Measurements from ENCODE around the gene GNS.
"Not testable (repeated sequence)": the region's sequence is repeated elsewhere in the genome, so short reads cannot be mapped to it uniquely, and the experiment has no call there.

GNS gene

GRCh38 chr12:64779354-64779974, 20.3 kb upstream of the GNS start:
- DNase-seq: no peak

DNA sequence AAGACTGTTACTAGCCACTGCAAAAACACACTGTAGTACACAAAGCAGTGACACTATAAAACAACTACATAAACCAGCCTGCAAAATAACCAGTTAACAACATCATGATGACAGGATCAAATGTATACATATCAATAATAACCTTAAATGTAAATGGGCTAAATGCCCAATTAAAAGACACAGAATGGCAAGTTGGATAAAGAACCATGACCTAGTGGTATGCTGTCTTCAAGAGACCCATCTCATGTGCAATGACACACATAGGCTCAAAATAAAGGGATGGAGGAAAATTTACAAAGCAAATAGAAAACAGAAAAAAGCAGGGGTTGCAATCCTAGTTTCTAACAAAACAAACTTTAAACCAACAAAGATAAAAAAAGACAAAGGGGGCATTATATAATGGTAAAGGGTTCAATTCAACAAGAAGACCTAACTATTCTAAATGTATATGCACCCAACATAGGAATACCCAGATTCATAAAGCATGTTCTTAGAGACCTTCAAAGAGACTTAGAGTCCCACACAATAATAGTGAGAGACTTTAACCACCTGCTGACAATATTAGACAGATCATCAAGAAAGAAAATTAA, 16.0 kb upstream of the GNS start:
- not testable (repeated sequence) for DNase-seq

DNA sequence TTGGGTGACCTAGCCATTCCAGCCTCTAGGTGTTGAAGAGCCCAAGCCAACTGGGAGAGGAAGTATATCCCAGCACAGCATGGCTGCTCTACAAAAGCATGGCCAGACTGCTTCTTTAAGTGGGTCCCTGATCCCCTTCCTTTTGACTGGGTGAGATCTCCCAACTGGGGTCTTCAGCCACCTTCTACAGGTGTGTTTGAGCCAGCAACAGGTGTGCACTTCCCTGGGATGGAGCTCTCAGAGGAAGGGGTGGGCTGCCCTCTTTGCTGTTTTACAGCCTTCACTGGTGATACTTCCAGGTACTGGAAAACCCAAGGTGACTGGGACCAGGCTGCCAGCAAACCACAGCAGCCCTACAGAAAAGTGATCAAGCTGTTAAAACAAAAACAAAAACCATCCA, 14.2 kb upstream of the GNS start:
- DNase-seq: no peak

DNA sequence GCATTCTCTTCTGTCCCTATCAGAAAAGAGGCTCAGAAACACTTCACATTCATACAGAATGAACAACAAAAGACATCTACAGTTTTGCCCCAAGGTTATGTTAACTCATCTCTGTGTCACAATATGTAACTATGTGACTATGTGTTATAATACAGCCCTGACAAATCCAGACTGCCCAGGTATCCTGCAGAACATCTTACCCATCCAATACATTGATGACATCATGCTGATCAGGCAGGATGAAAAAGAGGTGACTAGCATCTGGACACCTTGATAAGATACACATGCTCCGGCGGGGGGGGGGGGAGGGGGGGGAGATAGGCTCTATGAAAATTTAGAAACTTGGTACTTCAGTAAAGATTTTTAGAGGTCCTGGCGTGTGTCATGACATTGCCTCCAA, 8.3 kb upstream of the GNS start:
- no peak for DNase-seq

DNA sequence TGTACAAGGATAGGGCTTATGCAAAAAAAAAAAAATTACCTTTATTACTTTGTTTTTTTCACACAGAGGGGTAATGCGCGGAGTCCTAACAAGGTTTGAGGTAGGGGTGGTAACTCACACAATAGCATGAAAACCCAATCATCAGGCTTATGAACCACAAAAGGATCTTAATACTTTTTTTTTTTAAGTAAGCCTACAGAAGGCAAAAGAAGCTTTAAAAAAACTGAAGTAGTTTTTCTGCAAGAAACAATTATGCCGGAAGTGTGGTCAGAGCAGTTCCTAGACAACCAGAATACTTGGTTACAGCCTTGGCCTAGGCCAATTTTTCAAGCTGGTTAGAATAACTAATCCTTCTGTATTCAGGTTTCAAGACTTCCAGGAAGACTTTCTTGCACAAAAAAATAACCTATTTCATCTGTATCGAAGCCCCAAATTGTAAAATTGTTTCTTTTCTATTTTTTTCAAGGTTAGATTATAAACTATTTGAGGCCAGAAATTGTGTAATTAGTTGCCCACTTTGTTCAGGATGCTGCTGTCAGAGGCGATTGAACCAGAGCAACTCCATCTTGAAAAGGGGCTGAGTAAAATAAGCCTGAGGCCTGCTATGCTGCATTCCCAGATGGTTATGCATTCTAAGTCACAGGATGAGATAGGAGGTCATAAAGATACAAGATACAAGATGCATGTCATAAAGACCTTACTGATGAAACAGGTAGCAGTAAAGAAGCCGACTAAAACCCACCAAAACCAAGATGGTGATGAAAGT, 1.8 kb upstream of the GNS start:
- DNase-seq: no peak

- no peak for DNase-seq
Measured at GRCh38 chr12:64757771-64758170, 1.4 kb downstream of the GNS start.

GRCh38 chr12:64756376-64756775, 2.8 kb downstream of the GNS start:
- no peak for DNase-seq

GRCh38 chr12:64753427-64753826, 5.8 kb downstream of the GNS start:
- DNase-seq: no peak

- DNase-seq: no peak
Measured at GRCh38 chr12:64752833-64753238, 6.4 kb downstream of the GNS start.

DNA sequence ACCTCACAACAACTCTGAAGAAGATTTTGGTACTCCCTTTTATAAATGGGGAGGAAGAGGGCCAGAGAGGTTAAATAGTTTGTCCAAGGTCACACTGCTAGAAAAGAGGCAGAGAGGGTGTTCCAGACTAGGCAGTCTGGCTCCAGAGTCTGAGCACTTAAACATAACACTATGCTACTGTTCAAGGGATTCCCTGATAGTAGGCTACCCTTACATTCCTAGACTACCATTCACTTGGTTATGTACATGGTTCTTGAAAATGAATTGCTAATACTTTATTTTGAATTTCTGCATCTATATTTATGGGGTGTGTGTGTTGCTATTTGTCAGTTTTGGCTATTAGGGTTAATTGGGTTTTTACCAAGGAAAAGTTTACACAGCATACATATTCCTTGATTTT, 7.2 kb downstream of the GNS start:
- no peak for DNase-seq

GRCh38 chr12:64749461-64750200, 9.6 kb downstream of the GNS start:
- DNase-seq: no peak

- DNase-seq: no peak
Measured at GRCh38 chr12:64747695-64748094, 11.5 kb downstream of the GNS start.

GRCh38 chr12:64746663-64747062, 12.5 kb downstream of the GNS start:
- no peak for DNase-seq

GRCh38 chr12:64745980-64746379, 13.2 kb downstream of the GNS start:
- DNase-seq: peak in 1 of 2 experiments; percentile 24

- DNase-seq: no peak
Measured at GRCh38 chr12:64745259-64745807, 13.9 kb downstream of the GNS start.

DNA sequence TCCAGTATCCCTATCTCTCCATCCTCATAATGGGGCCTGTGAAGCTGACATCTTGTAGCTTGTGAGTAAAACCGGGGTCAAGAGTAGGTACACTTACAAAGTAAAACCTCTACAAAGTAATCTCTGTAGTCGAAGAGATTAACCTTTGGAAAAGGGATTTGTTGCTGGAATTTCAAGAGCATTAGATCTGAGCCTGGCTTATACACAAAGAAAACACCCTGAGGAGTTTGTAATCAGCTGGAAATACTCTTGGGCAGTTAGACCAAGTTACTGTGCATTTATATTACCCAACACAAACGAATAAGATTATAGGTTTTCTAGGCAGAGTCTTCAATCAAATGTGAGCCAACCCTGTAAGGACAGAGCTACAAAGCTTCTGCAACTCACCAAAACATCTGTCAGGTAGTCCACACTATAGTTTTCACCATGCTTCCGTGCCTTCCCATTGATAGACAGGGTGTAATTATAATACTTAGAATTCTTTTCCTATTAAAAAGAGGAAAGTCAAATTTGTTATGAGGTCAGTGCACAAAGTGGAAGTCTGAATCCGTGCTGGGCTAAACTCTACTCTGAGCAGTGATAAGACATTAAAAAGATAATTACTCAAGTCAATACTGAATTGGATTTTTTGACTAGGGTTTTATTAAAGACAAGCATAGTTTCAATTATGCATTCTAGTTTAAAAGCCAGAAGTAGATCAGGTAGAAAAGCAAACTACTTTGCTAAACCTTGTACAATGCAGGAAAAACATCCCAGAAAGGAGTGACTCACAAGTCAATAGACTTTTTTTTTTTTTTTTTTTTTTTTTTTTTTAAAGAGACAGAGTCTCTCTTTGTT, 14.6 kb downstream of the GNS start:
- DNase-seq: no peak

DNA sequence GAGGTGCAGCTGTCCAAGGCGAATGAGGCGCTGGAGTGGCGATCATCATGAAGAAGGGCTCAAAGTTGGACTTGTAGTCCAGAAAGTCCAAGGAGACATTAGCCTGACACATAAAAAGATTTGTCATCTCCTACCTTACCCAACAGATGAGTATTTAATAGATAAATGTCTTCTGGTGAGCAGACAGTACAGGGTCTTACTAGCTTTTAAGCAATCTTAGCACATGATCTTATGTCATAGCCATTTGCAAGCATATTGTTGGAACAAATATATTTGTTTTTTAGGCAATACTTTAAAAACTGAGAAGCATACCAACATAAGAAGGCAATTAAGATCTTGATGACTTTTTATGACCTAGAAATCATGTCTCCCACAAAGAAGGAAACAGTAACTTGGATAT, 16.0 kb downstream of the GNS start:
- DNase-seq: no peak

- no peak for DNase-seq
Measured at GRCh38 chr12:64742416-64742815, 16.8 kb downstream of the GNS start.

DNA sequence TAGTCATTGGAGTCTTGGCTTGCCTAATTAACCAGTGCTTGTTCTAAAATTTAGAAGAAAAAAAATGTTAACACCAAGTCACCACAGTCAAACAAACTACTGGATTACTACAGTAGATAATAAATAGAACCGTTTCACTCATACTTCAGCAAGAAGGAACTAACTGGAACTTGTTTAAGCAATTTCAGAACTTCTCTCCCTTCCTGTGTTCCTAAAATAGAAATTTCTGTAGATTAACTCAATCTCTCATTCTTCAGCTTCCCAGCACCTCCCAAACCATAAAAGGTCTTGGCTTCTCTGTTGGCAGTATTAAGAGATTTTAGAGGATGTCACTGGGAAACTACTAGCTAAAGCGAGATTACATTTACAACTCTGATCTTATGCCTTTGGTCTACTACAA, 18.6 kb downstream of the GNS start:
- no peak for DNase-seq

DNA sequence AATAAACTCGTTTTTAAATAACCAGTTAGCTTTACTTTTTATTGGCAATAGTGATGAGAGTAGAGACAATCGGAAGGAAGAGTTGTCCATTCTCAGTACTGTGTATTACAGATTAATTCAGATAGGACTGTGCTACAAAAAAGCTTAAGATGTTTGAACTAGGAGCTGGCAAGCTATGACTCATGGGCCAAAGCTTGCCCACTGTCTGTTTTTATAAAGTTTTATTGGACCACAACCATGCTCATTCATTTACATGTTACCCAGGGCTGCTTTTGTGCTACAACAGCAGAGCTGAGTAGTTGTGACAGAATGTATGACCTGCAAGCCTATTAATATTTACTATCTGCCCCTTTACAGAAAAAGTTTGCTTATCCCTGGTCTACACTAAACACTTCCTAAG, 19.4 kb downstream of the GNS start:
- no peak for DNase-seq

DNA sequence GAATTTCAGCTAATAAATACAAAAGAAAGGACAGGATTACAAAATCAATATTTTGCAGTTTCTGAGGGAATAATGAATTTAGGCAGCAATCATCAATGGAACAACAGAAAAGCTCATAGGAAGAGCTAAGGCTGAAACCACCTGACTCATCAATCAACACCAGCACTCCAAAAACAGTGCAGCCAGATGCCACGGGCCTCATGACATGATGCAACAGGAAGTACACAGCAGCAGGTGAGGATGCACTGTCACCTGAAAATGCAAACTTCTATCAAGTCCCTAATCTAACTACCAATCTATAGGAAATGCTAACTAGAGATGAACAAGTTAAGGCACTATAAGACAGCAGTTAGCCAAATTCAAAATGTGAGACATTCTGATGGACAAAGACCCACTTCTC, 21.7 kb downstream of the GNS start:
- DNase-seq: no peak

DNA sequence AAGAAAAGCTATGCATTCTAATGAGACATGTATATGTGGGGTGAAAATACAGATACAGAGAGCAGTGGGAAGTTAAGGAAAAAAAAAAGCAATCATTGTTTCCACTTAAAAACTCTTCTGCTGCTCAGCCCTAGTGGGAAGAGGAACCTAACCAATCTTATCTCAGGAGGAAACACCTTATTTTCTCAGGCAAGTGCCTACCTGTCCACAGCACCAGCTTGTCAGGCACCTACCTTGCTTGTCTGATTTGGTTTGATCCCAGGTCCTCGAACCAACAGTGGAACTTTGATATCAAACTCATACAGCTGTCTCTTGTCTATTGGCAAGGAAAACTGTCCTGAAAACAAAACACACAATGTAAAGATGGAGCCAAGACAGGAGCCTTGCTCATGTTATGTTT, 22.4 kb downstream of the GNS start:
- DNase-seq: no peak

DNA sequence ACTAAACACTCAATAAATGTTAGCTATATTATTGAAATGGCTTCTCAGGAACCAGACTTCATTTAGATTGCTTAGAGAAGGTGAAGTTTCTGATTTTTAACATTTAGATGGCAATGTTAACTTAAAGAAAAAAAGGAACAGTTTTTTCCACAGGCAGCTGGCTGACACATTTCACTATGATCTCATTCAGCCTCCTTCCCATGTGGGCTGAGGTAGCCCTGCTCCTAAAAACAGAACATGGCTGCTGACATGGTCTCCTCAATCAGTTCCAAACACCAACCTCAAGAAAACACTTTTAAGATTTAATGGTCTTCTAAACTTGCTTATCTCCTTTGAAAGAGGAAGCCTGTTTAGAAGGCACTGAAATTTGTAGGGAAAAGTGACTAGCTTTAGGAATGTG, 23.8 kb downstream of the GNS start:
- no peak for DNase-seq
